Stimulated activated CD4-positive, alpha-beta T cell treated with anti-CD3 and anti-CD28 coated beads, Interleukin-12 subunit alpha, Interleukin-12 subunit beta, amount 100 ng/mL, for 4 hours (primary cell): Measurements from ENCODE around the gene GPN1.
A peak's percentile ranks its signal among the peaks of the same experiment; 100 is the strongest.
"Not testable (repeated sequence)": the region's sequence is repeated elsewhere in the genome, so short reads cannot be mapped to it uniquely, and the experiment has no call there.

Source experiments
- DNase-seq: peaks from one replicate; pipeline ENCODE4 v3.0.0-alpha.2; 2020

The GPN1 gene

GRCh38 chr2:27672723-27673486 is 44.1 kb downstream of the GPN1 start:
- DNase-seq, result no peak

- DNase-seq, result no peak
Observed at GRCh38 chr2:27680571-27680970, 51.7 kb downstream of the GPN1 start.

GRCh38 chr2:27681841-27682240 is 53.0 kb downstream of the GPN1 start:
- no peak for DNase-seq

GRCh38 chr2:27682334-27682771 is 53.5 kb downstream of the GPN1 start:
- not testable (repeated sequence) for DNase-seq

GRCh38 chr2:27683390-27684071 is 54.7 kb downstream of the GPN1 start:
- peak; percentile 79 for DNase-seq

- DNase-seq, result not testable (repeated sequence)
Observed at GRCh38 chr2:27685006-27685405, 56.2 kb downstream of the GPN1 start.

- DNase-seq, result no peak
Observed at GRCh38 chr2:27685577-27685976, 56.7 kb downstream of the GPN1 start.

GRCh38 chr2:27687232-27687631 is 58.4 kb downstream of the GPN1 start:
- no peak for DNase-seq

- DNase-seq, result no peak
Observed at GRCh38 chr2:27689424-27689823, 60.6 kb downstream of the GPN1 start.

- no peak for DNase-seq
Observed at GRCh38 chr2:27690052-27690451, 61.2 kb downstream of the GPN1 start.

- DNase-seq, result no peak
Observed at GRCh38 chr2:27697660-27698059, 68.8 kb downstream of the GPN1 start.
